ENCODE data around the gene COPA.

COPA gene

GRCh38 chr1:160256396-160257046, 86.5 kb downstream of the COPA start:
- no peak for DNase-seq (ENCODE audit: low spot score)
- in situ Hi-C loops (cut with MboI; ENCODE audit: low sequenced_read_pairs, unreplicated experiment), result no loop called here
- no peak for TF ChIP-seq CTCF (IDR thresholded peaks at IDR 0.05; ENCODE audit: borderline replicate concordance, control extremely low read depth, extremely low read depth, insufficient read depth, missing control alignments)

GRCh38 chr1:160255781-160256300, 87.2 kb downstream of the COPA start:
- in situ Hi-C loops (cut with MboI; ENCODE audit: low sequenced_read_pairs, unreplicated experiment), result no loop called here
- DNase-seq (ENCODE audit: low spot score), result no peak
- TF ChIP-seq CTCF (IDR thresholded peaks at IDR 0.05; ENCODE audit: borderline replicate concordance, control extremely low read depth, extremely low read depth, insufficient read depth, missing control alignments), result no peak

- peak; percentile 66 for DNase-seq (ENCODE audit: low spot score)
- TF ChIP-seq CTCF (IDR thresholded peaks at IDR 0.05; ENCODE audit: borderline replicate concordance, control extremely low read depth, extremely low read depth, insufficient read depth, missing control alignments), result peak; percentile 66
- in situ Hi-C loops (cut with MboI; ENCODE audit: low sequenced_read_pairs, unreplicated experiment), result no loop called here
Observed at GRCh38 chr1:160251687-160252526, 91.1 kb downstream of the COPA start.

GRCh38 chr1:160251011-160251410, 92.0 kb downstream of the COPA start:
- no peak for TF ChIP-seq CTCF (IDR thresholded peaks at IDR 0.05; ENCODE audit: borderline replicate concordance, control extremely low read depth, extremely low read depth, insufficient read depth, missing control alignments)
- DNase-seq (ENCODE audit: low spot score), result no peak
- in situ Hi-C loops (cut with MboI; ENCODE audit: low sequenced_read_pairs, unreplicated experiment), result no loop called here

GRCh38 chr1:160247053-160247452, 96.0 kb downstream of the COPA start:
- in situ Hi-C loops (cut with MboI; ENCODE audit: low sequenced_read_pairs, unreplicated experiment), result no loop called here
- no peak for DNase-seq (ENCODE audit: low spot score)
- no peak for TF ChIP-seq CTCF (IDR thresholded peaks at IDR 0.05; ENCODE audit: borderline replicate concordance, control extremely low read depth, extremely low read depth, insufficient read depth, missing control alignments)

GRCh38 chr1:160245434-160245833, 97.6 kb downstream of the COPA start:
- no peak for DNase-seq (ENCODE audit: low spot score)
- in situ Hi-C loops (cut with MboI; ENCODE audit: low sequenced_read_pairs, unreplicated experiment), result no loop called here
- TF ChIP-seq CTCF (IDR thresholded peaks at IDR 0.05; ENCODE audit: borderline replicate concordance, control extremely low read depth, extremely low read depth, insufficient read depth, missing control alignments), result no peak

Measured in GM13976 (cell line).